ENCODE measurements around the gene SSTR5.
"Not testable (repeated sequence)": the region's sequence is repeated elsewhere in the genome, so short reads cannot be mapped to it uniquely, and the experiment has no call there.

The SSTR5 gene

GRCh38 chr16:1072526-1073261 is at the start of gene SSTR5:
Gene SSTR5, plus strand, starts transcription at chr16:1072747. Its CDS starts 6,122 bp downstream, at chr16:1078869.
- no peak for DNase-seq

GRCh38 chr16:1024138-1024537 is 48.4 kb upstream of the SSTR5 start:
- no peak for DNase-seq

DNA sequence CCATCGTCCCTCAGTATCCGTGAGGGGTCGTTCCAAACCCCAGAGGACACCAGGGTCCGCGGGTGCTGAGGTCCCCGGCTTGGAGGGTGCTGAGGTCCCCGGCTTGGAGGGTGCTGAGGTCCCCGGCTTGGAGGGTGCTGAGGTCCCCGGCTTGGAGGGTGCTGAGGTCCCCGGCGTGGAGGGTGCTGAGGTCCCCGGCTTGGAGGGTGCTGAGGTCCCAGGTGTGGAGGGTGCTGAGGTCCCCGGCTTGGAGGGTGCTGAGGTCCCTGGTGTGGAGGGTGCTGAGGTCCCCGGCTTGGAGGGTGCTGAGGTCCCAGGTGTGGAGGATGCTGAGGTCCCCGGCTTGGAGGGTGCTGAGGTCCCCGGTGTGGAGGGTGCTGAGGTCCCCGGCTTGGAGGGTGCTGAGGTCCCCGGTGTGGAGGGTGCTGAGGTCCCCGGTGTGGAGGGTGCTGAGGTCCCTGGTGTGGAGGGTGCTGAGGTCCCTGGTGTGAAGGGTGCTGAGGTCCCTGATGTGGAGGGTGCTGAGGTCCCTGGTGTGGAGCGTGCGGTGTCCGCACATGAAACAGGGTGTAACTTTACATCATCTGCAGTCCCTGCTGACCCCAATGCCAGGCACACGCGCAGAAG is 47.3 kb upstream of the SSTR5 start:
- not testable (repeated sequence) for DNase-seq

GRCh38 chr16:1026057-1026783 is 46.3 kb upstream of the SSTR5 start:
- no peak for DNase-seq

- DNase-seq, result no peak
Measured at GRCh38 chr16:1026784-1027500, 45.6 kb upstream of the SSTR5 start.

GRCh38 chr16:1027501-1027815 is 45.1 kb upstream of the SSTR5 start:
- no peak for DNase-seq

DNA sequence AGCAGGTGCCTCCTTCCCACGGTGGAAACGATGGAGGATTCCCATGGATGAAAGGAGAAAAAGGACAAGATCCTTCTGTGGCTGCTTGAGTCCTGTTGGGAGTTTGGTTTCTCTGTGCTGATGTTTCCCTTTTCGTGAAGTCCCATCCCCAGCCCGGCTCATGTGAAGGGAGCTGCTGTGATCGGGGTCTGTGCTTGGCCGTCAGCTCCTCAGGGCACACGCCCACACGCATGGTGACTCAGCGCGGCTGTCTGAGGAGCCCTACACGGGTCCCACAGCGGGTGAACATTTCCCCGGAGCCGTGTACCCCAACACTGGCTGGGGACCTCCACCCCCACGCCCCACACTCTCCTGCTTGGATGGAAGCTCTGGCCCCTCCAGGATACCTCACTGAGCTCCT is 44.5 kb upstream of the SSTR5 start:
- no peak for DNase-seq

- no peak for DNase-seq
Measured at GRCh38 chr16:1028524-1029258, 43.9 kb upstream of the SSTR5 start.

DNA sequence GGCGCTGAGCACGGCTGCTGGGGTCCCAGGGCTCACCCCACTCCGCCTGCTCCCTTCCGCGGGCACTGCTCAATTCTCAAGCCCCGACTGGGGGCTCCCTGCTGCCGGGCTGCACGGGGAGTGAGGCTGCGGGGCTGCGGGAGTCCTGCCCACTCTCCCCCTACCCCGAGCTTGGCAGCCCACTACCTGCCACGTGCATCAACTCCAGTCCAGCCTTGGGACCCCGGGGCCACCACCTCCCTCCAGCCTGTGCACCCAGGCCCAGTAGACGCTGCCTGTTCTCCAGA is 43.3 kb upstream of the SSTR5 start:
- no peak for DNase-seq

DNA sequence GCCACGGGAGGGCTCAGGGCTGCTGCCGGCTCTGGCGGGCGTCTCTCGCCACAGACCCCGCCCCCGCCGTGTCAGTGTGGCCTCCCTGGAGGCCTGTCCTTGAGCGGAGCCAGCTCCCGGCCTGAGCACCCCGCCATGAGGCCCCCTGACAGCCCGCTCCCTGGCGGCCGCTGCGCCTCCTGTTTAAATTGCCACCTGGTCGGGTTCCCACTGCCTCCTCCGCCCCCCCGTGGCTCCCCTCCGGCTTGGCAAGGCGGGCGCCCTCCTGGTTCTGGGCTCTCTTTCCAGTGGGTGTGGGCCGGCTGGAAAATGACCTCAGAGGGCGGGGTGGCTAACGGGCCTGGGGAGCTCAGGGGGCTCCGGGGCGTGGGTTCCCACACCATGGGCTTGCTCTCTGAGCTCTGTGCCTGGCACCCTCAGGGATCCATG is 42.1 kb upstream of the SSTR5 start:
- DNase-seq, result no peak

- no peak for DNase-seq
Measured at GRCh38 chr16:1031666-1032065, 40.9 kb upstream of the SSTR5 start.

DNA sequence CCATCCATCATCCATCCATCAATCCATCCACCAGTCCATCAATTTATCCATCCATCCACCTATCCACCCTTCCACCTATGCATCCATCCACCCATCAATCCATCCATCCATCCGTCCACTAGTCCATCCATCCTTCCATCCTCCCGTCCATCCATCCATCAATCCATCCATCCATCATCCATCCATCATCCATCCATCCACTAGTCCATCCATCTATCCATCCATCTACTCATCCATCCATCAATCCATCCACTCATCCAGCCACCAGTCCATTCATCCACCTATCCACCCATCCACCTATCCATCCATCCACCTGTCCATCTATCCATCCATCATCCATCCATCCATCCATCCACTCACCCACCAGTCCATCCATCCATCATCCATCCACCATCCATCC is 39.9 kb upstream of the SSTR5 start:
- no peak for DNase-seq

DNA sequence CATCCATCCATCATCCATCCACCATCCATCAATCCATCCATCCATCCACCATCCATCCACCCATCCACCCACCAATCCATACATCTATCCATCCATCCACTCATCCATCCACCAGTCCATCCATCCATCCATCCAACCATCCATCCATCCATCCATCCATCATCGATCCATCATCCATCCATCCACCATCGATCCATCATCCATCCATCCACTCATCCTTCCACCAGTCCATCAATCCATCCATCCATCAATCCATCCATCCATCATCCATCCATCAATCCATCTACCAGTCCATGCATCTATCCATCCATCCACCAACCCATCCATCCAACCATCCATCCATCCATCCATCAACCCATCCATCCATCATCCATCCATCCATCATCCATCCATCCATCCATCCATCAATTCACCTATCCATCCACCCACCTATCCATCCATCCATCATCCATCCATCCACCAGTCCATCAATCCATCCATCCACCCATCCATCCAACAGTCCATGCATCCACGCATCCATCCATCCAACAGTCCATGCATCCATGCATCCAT is 39.3 kb upstream of the SSTR5 start:
- DNase-seq, result no peak

GRCh38 chr16:1034230-1035065 is 38.1 kb upstream of the SSTR5 start:
- no peak for DNase-seq

DNA sequence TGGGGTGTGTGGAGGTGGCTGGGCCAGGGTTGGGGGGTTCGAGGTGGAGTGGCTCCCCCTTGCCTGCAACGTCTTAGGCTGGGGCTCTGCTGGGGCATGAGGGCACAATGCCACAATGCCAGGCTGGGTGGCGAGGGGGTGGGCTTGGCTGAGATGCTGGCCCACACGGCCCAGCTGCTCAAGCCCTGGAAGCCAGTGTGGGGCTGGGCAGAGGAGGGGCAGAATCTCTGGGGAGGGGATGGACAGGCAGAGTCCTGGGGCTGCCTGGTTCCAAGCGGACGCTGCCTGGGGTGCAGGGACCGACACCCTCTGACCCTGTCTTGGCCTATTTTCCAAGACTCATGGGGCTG is 37.5 kb upstream of the SSTR5 start:
- no peak for DNase-seq

DNA sequence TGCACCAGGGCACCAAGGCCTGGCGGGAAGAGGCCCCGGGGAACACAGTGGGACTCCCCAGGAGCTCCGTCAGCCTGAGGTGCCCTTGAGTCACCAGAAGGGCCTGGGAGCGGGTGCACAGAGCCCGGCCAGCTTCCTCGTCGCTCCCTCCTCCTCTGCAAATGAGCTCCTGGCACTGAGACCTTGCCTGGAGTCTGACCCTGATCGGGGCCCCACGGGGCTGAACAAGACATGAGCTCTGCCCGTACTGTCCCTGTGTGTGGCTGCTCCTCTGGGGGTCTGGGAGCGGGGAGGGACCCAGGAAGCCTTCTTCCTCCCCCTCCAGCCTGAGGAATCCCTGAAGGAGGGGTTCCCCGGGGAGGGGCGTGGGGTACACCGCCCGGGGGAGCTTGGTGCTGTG is 36.4 kb upstream of the SSTR5 start:
- DNase-seq, result no peak

DNA sequence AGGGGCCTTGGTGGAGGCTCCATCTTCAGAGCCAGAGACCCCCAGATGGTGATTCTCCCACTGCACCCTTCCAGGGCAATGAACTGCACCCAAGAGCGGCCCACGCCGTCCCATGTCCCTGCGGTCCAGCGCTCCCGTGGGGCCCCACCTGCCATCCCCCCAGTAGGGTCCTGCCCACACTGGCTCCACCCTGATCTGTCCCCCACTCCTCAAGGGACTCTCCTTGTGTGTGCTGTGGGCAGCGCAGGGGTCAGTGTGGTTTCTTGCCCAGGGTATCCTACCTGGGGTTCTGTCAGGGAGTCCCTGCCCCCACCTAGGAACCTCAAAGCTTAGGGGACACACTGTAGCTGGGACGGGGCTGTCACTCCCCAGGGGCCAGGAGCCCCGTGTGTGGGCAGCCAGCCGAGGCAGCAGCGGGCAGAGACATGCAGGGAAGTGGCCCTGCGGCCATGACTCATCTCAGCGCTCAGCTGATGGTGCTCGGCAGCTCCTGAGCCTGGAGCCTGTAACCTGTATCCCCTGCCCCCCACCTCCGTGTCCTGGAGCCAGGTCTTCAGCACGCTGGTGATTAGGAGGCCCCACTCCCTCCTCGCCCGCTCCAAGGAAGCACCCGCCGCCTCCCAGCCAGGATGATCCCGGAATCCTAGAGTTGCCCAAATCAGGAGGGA is 35.7 kb upstream of the SSTR5 start:
- no peak for DNase-seq

DNA sequence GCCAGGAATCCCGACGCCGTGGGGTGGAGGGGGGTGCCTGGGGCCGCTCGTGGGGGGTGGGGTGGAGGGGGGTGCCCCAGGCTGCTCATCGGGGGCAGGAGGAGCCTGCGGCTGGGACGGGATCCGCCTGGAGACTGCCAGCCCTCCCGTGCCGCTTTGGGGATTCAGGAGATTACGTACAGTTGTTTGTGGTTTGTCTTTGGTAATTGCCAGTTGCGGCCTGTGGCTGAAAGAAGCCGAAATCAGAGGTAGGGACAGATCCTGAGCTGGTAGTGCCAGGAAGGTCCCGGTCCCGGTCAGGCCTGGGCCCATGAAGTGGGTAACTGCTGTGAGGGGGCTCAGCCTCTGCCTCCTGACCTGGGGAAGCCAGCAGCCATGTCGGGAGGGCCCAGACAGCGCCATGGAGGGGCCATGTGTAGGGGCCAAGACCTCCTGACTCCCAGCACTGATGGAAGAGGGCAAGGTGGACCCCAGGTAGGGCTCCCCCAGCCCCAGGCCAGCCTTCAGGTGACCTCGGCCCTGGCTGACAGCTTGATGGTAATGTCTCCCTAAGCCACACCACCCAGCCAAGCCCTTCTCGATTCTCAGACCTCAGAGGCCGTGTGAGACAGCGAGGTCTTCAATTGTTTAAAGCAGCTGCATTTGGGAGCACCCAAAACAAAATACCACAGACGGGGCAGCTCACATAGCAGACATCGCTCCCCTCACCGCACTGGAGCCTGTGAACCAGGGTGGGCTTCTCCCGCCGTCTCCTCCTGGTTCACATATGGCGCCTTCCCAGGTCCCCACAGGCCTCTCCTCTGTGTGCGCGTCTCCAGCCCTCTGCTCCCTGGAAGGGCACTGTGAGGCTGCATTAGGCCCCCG is 34.9 kb upstream of the SSTR5 start:
- no peak for DNase-seq

GRCh38 chr16:1038932-1039331 is 33.6 kb upstream of the SSTR5 start:
- DNase-seq, result no peak

- no peak for DNase-seq
Measured at GRCh38 chr16:1039762-1040161, 32.8 kb upstream of the SSTR5 start.

All from NCI-H2107 (cell line).